Neutrophil (primary cell): ENCODE data around the gene HSD17B7.

ENCODE experiments used
- H3K27ac ChIP-seq: fragments of 200-600 bp; sonication (generic); 2 replicates; pipeline ENCODE4 v1.5.1; 2016; ENCODE audit warnings: mild to moderate bottlenecking, moderate library complexity
- H3K27me3 ChIP-seq: fragments of 200-600 bp; sonication (generic); 2 replicates; pipeline ENCODE4 v1.6.0; 2016; ENCODE audit warnings: mild to moderate bottlenecking
- H3K36me3 ChIP-seq: fragments of 200-600 bp; sonication (generic); 2 replicates; pipeline ENCODE4 v1.5.1; 2017
- H3K4me1 ChIP-seq, 2 experiments: fragments of 200-600 bp in 1 of 2; sonication (generic) in 1 of 2; 1 replicate in 1 of 2; 2 replicates in 1 of 2; pipeline versions ENCODE4 v1.5.1 to v1.6.1; 2013 to 2016; ENCODE audit warnings: low read depth in 1 of 2, low read length in 1 of 2, mild to moderate bottlenecking in 1 of 2, moderate library complexity in 1 of 2; ENCODE audit not compliant: control insufficient read depth in 1 of 2, insufficient read depth in 1 of 2
- H3K4me3 ChIP-seq, 2 experiments: fragments of 200-600 bp in 1 of 2; sonication (generic) in 1 of 2; 1 replicate in 1 of 2; 2 replicates in 1 of 2; pipeline ENCODE4 v1.5.1; 2013 to 2016; ENCODE audit warnings: low read depth in 1 of 2, low read length in 1 of 2, mild to moderate bottlenecking in 1 of 2, moderate library complexity in 1 of 2
- H3K9me3 ChIP-seq: fragments of 200-600 bp; sonication (generic); 2 replicates; pipeline ENCODE4 v1.5.1; 2016
- TF ChIP-seq, protein P1 (sequence below): fragments of 200-600 bp; sonication (generic); IDR thresholded peaks from 2 replicates; pipeline ENCODE4 v1.5.1; 2016; ENCODE audit warnings: antibody characterized with exemption

Gene HSD17B7

GRCh38 chr1:162835157-162835899 is 44.8 kb downstream of the HSD17B7 start:
- Histone ChIP-seq H3K9me3 (peaks cover 9% of the 10 kb centered on the region), H3K36me3 (no peaks in the 10 kb centered on the region), H3K4me1 (no peaks in the 10 kb centered on the region), H3K27ac (no peak overlapping the region), H3K27me3 (peaks cover 29% of the 10 kb centered on the region), H3K4me3 (no peak overlapping the region)
- TF ChIP-seq, protein P1, sequence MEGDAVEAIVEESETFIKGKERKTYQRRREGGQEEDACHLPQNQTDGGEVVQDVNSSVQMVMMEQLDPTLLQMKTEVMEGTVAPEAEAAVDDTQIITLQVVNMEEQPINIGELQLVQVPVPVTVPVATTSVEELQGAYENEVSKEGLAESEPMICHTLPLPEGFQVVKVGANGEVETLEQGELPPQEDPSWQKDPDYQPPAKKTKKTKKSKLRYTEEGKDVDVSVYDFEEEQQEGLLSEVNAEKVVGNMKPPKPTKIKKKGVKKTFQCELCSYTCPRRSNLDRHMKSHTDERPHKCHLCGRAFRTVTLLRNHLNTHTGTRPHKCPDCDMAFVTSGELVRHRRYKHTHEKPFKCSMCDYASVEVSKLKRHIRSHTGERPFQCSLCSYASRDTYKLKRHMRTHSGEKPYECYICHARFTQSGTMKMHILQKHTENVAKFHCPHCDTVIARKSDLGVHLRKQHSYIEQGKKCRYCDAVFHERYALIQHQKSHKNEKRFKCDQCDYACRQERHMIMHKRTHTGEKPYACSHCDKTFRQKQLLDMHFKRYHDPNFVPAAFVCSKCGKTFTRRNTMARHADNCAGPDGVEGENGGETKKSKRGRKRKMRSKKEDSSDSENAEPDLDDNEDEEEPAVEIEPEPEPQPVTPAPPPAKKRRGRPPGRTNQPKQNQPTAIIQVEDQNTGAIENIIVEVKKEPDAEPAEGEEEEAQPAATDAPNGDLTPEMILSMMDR: no peak

GRCh38 chr1:162838863-162839262 is 48.4 kb downstream of the HSD17B7 start:
- Histone ChIP-seq H3K4me1 (no peaks in the 10 kb centered on the region), H3K27ac (no peak overlapping the region), H3K36me3 (no peaks in the 10 kb centered on the region), H3K9me3 (peaks cover 9% of the 10 kb centered on the region), H3K27me3 (peaks cover 15% of the 10 kb centered on the region), H3K4me3 (no peak overlapping the region)
- TF ChIP-seq, protein P1: no peak

- no peak overlapping the region for H3K27ac ChIP-seq
- H3K4me3 ChIP-seq: no peak overlapping the region
- H3K4me1 ChIP-seq: no peaks in the 10 kb centered on the region
- TF ChIP-seq, protein P1: no peak
- H3K9me3 ChIP-seq: peaks cover 9% of the 10 kb centered on the region
- no peaks in the 10 kb centered on the region for H3K36me3 ChIP-seq
- peaks cover 12% of the 10 kb centered on the region for H3K27me3 ChIP-seq
Observed at GRCh38 chr1:162840250-162840839, 49.8 kb downstream of the HSD17B7 start.

GRCh38 chr1:162844153-162844552 is 53.7 kb downstream of the HSD17B7 start:
- TF ChIP-seq, protein P1: no peak
- H3K9me3 ChIP-seq: no peaks in the 10 kb centered on the region
- H3K36me3 ChIP-seq: no peaks in the 10 kb centered on the region
- peaks cover 13% of the 10 kb centered on the region for H3K27me3 ChIP-seq
- no peak overlapping the region for H3K27ac ChIP-seq
- no peak overlapping the region for H3K4me3 ChIP-seq
- no peaks in the 10 kb centered on the region for H3K4me1 ChIP-seq

GRCh38 chr1:162846256-162847212 is 56.0 kb downstream of the HSD17B7 start:
- Histone ChIP-seq H3K27ac (no peak overlapping the region), H3K4me3 (no peak overlapping the region), H3K9me3 (no peaks in the 10 kb centered on the region), H3K4me1 (no peaks in the 10 kb centered on the region), H3K36me3 (no peaks in the 10 kb centered on the region), H3K27me3 (peaks cover 20% of the 10 kb centered on the region)
- TF ChIP-seq, protein P1: no peak
